SU-DHL-6 (cell line): ENCODE measurements around the gene ZNF490.

Experiments
- CTCF ChIP-seq: fragments of 200-600 bp; sonication (generic); IDR thresholded peaks from one replicate; pipeline ENCODE4 v1.5.1; 2017; ENCODE audit warnings: antibody characterized with exemption, mild to moderate bottlenecking, low read length, moderate library complexity; ENCODE audit not compliant: insufficient read depth, poor library complexity, severe bottlenecking
- EZH2phosphoT487 ChIP-seq: fragments of 200-600 bp; sonication (generic), shearing (Covaris generic); conservative IDR thresholded peaks from 2 replicates; pipeline ENCODE4 v1.6.1; 2018; ENCODE audit warnings: mild to moderate bottlenecking, antibody characterized with exemption, low read length, moderate library complexity, mixed read lengths

GRCh38 chr19:12546068-12546467 is 64.5 kb downstream of the ZNF490 start:
- TF ChIP-seq CTCF (no peak), EZH2phosphoT487 (no peak)
